Measurements from ENCODE around the gene USP1. TPM values are rescaled to one million over a fixed set of nuclear protein-coding genes. Genes with fewer than 3 reads are reported as not detected.

Gene USP1
- total RNA-seq, 1 donor from 2014 or later = 22.3 TPM

GRCh38 chr1:62394646-62395045 is 42.2 kb upstream of the USP1 start:
- no peak overlapping the region for H3K4me3 ChIP-seq
- no peak for ATAC-seq
- no peaks in the 10 kb centered on the region for H3K4me1 ChIP-seq
- DNase-seq = no peak
- TF ChIP-seq CTCF (IDR thresholded peaks at IDR 0.05) = no peak
- H3K9me3 ChIP-seq = no peaks in the 10 kb centered on the region
- H3K27ac ChIP-seq = no peak overlapping the region
- H3K27me3 ChIP-seq (ENCODE audit: low read depth) = peaks cover 3% of the 10 kb centered on the region
- no peaks in the 10 kb centered on the region for H3K36me3 ChIP-seq
- intact Hi-C loops (cut with DNase I) = no loop called here

GRCh38 chr1:62395291-62395690 is 41.6 kb upstream of the USP1 start:
- H3K27ac ChIP-seq = no peak overlapping the region
- no peaks in the 10 kb centered on the region for H3K4me1 ChIP-seq
- ATAC-seq = no peak
- intact Hi-C loops (cut with DNase I) = no loop called here
- no peaks in the 10 kb centered on the region for H3K27me3 ChIP-seq (ENCODE audit: low read depth)
- DNase-seq = no peak
- H3K36me3 ChIP-seq = no peaks in the 10 kb centered on the region
- TF ChIP-seq CTCF (IDR thresholded peaks at IDR 0.05) = no peak
- no peaks in the 10 kb centered on the region for H3K9me3 ChIP-seq
- H3K4me3 ChIP-seq = no peak overlapping the region

GRCh38 chr1:62396871-62397270 is 40.0 kb upstream of the USP1 start:
- H3K9me3 ChIP-seq = no peaks in the 10 kb centered on the region
- no peak for TF ChIP-seq CTCF (IDR thresholded peaks at IDR 0.05)
- DNase-seq (no peak), ATAC-seq (no peak)
- H3K27ac ChIP-seq = no peak overlapping the region
- H3K4me3 ChIP-seq = no peak overlapping the region
- no peaks in the 10 kb centered on the region for H3K4me1 ChIP-seq
- no peaks in the 10 kb centered on the region for H3K36me3 ChIP-seq
- no peaks in the 10 kb centered on the region for H3K27me3 ChIP-seq (ENCODE audit: low read depth)
- intact Hi-C loops (cut with DNase I) = no loop called here

GRCh38 chr1:62397301-62397700 is 39.5 kb upstream of the USP1 start:
- Histone ChIP-seq H3K27me3 (ENCODE audit: low read depth) (no peaks in the 10 kb centered on the region), H3K36me3 (no peaks in the 10 kb centered on the region), H3K4me1 (no peaks in the 10 kb centered on the region), H3K4me3 (no peak overlapping the region), H3K9me3 (no peaks in the 10 kb centered on the region), H3K27ac (no peak overlapping the region)
- ATAC-seq (no peak), DNase-seq (no peak)
- intact Hi-C loops (cut with DNase I) = no loop called here
- no peak for TF ChIP-seq CTCF (IDR thresholded peaks at IDR 0.05)

GRCh38 chr1:62398377-62398776 is 38.5 kb upstream of the USP1 start:
- ATAC-seq (no peak), DNase-seq (no peak)
- H3K27ac ChIP-seq = no peak overlapping the region
- intact Hi-C loops (cut with DNase I) = no loop called here
- H3K9me3 ChIP-seq = no peaks in the 10 kb centered on the region
- no peaks in the 10 kb centered on the region for H3K36me3 ChIP-seq
- H3K4me1 ChIP-seq = no peaks in the 10 kb centered on the region
- no peaks in the 10 kb centered on the region for H3K27me3 ChIP-seq (ENCODE audit: low read depth)
- TF ChIP-seq CTCF (IDR thresholded peaks at IDR 0.05) = no peak
- H3K4me3 ChIP-seq = no peak overlapping the region
